NCI-H446 (cell line): ENCODE measurements around the gene AFAP1.
A peak's percentile ranks its signal among the peaks of the same experiment; 100 is the strongest.

Experiments
- DNase-seq, 2 experiments: peaks; one replicate each; lab custom pipeline; 2025; lab: John Stamatoyannopoulos, UW

Gene AFAP1

DNA sequence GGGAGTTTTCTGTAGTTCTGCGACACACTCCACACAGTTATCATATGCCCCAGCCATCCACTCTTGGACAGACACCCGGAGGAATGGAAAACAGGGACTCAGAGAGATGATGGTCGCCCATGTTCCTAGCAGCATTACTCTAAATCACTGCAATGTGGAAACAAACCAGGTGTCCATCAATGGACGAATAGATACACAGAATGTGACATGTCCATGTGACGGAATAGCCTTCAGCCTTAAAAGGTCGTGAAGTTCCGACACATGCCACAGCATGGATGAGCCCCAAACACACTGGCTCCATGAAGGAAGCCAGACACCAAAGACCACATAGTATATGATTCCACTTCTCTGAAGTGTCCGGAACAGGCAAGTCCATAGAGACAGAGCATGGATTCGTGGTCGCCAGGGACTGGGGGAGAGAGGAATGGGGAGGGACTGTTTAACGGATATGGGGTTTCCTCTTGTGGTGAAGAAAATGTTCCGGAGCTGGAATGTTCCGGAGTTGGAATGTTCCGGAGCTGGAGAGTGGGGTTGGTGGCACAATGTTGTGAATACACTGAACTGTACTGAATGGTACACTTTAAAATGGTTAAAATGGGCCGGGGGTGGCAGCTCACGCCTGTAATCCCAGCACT lies 28.7 kb upstream of the AFAP1 start:
- DNase-seq, result no peak

GRCh38 chr4:7967501-7968261 lies 28.0 kb upstream of the AFAP1 start:
- DNase-seq, result no peak

DNA sequence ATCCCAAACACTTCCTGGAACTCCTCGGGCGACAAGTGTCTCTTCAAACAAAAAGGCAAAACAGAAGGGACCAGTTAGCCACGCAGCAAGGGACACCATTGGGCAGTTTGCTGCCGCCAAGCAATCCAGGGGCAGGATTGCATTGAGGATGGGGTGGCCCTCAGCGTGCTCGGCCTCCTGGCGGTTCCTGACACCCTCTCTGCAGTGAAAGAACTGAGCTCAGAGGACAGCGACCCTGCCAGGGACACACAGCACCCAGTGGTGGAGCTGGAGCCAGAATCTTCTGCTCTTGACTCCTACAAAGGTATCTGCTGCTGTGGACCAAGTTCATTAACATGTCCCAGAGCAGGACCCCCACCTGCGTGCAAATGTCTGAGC lies 27.4 kb upstream of the AFAP1 start:
- DNase-seq, result no peak

DNA sequence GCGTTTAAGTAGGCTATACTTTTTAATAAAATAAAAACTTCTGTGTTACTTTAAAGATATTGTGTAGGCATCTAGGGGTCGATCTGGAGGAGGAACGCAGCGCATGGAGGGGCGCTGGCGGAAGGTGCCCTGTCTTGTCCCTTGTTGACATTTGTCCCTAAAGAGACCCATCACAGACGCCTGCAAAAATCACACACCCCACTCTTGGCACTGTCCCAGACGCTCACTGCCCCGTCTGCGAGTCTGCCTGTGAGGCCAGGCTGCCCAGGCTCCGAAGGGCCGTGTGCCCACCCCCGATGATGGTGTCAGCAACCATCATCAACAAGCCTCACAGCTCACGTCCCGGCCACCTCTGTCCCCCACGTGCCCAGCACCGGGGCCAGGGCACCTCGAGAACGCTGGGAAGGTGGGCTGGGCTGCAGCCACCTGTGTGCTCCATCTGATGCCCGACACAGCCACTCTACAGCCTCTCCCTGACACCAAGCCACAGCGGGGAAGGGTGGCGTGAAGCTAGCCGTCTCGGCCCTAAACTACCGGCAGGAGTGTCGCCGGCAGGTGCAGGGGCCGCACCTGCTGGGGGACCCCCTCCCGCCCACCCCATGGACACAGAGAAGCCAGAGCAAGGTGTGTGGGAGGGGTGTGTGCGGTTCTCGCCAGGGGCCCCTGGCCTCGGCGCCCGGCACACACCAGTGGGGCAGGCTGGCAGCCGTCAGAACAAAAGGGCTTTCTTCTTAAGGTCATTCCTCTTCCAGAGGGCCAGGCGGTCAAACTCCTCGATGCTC lies 26.8 kb upstream of the AFAP1 start:
- no peak for DNase-seq

DNA sequence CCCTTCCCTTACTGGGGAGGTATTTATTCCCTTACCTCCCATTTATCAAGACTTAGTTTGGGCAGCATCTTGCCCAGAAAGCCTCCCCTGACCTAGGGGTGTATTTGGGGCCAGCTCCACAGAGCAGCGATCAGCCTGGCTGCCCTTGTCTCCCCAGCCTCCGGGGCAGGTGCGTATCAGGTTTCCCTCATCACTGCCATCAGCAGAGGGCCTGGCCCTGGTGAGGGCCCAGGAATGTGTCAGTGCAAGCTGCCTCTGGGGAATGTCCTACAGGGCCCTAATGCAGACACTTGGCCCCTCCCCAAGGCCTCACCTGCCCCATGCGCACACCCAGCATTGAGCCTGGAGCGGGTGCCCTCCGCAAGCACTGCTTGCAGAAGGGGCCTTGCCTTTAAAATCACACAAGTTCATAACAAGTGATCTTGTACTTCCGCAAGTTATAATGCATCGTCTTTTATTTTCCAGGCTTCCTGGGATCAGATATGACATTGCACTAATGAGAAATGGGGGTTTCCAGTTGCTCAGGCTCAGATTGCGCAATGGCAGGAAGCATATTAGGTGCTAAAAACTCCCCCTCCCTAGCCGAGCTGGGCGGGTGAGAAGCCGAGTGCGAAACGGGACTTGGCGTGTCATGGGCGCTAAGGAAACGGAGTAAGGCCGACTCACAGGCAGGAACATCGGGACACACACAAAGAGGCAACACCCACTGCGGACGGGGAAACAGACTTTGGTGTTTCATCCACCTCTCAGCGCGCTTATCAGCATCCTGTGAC lies 25.4 kb upstream of the AFAP1 start:
- no peak for DNase-seq

- DNase-seq, result no peak
Observed at GRCh38 chr4:7964459-7964858, 24.8 kb upstream of the AFAP1 start.

DNA sequence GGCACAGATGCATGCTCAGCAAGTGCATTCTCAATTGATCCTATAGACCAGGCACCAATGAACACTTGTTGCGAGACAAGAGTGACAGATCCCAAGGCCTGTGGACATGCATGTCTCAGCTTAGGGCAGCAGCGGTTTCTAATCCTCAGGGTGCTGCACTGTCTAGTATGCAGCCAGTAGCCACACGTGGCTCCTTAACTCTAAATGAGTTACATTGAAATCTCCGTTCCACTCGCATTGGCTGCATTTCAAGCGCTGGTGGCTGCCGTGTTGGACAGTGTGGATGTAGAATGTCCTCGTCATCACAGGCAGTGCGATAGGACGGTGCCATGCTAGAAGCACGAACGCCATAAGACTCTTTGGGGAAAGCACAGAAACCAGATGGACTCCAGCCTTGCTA lies 24.0 kb upstream of the AFAP1 start:
- DNase-seq, result no peak

- DNase-seq, result no peak
Observed at GRCh38 chr4:7962609-7963508, 23.2 kb upstream of the AFAP1 start.

DNA sequence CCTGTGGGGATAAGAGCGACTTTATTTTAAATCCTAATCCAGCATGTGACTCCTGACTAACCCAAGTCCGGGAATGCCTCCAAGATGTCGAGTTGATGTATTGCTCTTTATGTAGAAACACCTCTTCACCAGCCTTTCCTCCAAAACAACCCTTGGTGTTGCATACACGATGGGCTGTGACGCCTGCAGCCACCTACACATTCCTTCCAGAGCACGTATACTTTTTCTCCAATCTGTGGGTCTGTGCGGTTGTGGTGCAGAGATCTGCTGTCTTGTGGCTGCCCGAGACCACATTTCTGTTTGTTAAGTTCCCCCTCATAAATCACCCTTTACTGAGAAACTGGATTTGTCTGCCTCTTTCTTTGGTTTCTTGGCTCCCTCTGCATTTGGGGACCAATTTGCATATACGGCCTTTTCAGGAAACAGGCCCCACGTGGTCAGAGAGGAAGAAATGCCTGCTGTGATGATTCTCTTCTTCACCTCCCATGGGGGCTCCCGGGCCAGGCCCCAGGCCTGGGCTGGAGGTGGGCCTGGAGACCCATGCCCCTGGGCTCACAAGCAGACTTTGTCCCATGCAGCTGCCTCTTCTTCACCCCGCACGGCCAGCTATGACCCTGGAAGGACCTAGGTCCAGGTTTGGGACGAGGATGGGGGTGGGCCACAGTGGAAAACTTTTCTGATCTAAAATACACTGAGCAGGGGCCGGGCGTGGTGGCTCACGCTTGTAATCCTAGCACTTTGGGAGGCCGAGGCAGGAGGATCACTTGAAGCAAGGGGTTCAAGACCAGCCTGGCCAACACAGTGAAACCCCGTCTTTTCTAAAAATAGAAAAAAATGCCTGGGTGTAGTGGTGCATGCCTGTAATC lies 21.4 kb upstream of the AFAP1 start:
- DNase-seq, result peak; percentile 36 to 70

- DNase-seq, result no peak
Observed at GRCh38 chr4:7960017-7960789, 20.5 kb upstream of the AFAP1 start.

GRCh38 chr4:7959078-7959477 lies 19.4 kb upstream of the AFAP1 start:
- no peak for DNase-seq

- DNase-seq, result no peak
Observed at GRCh38 chr4:7956934-7957656, 17.4 kb upstream of the AFAP1 start.

- DNase-seq, result no peak
Observed at GRCh38 chr4:7956270-7956808, 16.7 kb upstream of the AFAP1 start.

DNA sequence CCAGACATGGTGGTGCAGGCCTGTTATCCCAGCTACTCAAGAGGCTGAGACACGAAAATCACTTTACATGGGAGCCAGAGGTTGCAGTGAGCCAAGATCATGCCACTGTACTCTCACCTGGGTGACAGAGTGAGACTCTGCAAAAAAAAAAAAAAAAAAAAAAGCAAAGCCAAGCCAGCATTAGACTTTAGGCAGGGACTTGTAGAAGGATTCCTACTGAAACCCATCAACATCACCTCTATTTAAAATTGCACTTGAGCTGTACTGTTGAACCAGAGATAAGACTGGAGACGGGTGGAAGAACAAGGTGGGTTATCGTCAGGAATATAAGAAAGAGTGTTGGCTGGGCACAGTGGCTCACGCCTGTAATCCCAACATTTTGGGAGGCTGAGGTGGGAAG lies 15.7 kb upstream of the AFAP1 start:
- no peak for DNase-seq

DNA sequence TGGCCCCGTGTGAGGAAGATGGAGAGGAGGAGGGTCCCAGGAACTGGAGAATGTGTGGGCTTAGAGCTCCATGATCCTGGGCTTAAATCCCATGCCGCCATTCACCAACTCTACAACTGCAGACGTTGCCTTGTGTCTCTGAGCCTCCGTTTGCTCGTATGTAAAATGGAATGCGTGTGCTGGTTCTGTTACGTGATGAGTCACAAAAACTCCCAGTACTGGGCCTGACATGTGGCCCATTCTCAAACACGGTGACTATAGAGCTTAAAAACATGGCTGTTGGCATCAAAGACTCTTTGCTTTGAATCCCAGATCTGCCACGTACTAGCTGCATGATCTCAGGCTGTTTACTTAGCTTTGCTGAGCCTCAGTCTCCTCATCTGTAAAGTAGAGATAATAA lies 13.0 kb upstream of the AFAP1 start:
- no peak for DNase-seq

DNA sequence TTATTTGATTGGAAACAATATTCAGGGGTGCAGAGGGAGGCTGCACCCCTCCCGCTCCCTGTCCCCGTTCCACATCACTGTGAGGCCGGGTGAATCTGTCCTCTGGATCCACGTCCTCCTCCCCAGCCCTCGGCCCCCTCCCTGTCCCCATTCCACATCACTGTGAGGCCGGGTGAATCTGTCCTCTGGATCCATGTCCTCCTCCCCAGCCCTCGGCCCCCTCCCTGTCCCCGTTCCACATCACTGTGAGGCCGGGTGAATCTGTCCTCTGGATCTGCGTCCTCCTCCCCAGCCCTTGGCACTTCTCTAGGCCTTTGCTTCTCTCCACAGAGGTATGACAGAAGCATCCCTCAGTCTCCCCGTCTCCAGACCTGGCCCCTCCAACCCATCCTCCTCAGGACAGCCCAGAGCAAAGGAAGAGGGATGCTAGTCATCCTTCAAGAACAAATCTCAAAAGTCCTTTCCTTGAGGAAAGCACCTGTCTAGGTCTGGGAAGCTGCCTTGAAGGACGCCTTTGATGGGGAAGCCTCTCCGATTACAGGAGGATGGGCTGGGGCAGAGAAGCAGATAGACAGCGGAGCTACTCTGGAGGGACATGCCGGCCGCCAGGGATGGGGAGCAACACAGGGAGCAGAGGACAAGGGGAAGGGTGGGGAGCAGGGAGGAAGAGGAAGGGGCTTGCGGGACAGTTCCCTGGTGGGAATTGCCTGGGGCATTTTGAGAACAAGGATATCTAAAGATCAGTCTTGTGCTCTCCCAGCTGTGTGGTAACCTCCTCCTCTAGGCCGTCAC lies 10.8 kb upstream of the AFAP1 start:
- no peak for DNase-seq

DNA sequence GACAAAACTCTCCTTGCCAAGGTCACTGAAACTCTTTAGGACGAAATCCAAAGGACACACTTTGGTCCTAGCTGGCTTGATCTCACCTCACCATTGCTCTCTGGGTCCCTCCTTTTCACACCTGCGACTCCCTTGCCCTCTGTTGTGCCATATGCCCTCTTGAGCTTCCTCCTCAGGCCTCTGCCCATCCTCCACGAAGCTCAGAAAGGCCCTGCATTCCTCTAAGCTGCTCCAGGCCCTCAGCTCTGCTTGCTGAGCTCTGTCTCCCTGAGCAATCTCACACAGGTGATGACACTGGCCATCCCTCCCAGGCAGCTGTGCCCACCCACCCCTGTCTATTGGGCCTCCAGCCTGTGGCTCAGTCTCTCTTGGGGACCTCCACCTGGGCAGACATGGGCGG lies 10.1 kb upstream of the AFAP1 start:
- DNase-seq, result no peak

GRCh38 chr4:7947927-7948326 lies 8.3 kb upstream of the AFAP1 start:
- DNase-seq, result no peak
